IPS-NIHi11 (cell line): Measurements from ENCODE around the gene PTTG1IP.

ENCODE experiments used
- DNase-seq: peaks from one replicate; pipeline ENCODE4 v3.0.0; 2012; ENCODE audit warnings: mixed read lengths, low spot score

Gene PTTG1IP

DNA sequence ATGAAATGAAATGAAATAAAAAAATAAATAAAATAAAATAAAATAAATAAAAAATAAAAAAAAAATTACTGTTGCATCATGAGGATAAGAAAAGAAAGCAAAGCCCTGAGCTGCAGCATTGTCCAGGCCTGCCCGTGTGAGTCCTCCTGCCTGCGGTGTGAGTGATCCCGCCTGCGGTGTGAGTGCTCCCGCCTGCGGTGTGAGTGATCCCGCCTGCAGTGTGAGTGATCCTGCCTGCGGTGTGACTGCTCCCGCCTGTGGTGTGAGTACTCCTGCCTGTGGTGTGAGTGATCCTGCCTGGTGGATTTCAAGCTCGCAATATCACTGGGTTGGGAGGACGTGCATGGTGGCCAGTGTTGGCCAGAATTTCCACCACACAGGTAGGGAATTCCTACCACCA, 22.4 kb upstream of the PTTG1IP start:
- DNase-seq = no peak

DNA sequence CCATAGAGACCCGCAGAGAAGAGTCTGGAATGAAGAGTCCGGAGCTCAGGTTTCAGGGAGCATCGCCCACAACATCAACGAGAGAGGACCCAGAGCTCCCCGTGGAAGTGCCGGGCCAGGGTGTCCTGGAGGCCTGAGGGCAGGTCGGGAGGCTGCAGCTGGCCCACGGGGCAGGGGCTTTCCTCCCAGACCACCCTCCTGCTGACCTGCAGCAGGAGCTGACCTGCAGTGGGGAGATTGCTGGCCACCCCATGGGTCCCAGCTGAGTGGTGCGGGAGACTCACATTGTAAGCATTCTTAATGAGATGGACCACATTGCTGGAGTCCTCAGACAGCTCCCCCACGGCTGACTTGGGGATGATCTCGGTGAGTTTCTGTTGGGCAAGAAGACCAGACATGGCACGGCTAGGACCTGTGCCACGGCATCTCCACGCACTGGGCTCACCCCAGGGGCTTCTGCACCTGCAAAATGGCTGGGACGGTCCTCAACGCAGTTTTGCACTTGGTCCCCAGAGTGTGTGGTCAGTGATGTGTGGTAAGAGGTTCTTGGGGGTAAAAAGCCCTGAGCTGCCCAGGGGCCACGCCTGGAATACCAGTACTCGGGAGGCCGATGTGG, 21.3 kb upstream of the PTTG1IP start:
- DNase-seq = no peak

DNA sequence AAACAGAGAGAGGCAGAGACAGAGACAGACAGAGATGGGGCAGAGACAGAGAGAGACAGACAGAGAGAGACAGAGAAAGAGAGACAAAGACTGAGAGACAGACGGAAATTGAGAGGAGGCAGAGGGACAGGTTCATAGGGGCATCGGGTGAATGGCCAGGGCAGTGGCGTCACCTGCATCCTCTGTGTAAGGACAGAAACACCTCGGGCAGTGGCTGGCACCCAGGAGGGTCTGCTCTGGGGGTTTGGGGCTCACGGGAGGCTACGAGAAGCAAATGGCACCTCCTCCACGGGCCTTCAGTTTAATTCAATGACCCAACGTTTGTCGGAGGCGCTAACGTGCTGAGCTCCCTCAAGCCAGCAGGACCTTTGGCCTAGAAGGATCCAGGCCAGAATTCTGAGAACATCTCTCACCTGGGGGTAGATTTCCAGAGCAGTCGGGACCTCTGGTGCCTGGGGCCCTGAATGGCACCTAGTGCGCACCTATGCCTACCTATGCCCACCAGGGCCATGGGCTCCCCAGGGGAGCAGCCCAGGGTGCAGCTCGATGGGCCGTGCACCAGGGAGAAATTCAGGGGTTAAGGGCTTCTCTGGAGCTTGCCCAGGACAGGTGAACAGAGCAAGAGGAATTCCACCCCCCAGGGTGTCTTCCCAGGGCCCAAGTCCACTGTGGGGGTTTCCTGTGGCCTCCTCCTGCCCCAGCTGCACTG, 20.6 kb upstream of the PTTG1IP start:
- DNase-seq = no peak

- no peak for DNase-seq
These were observed 19.7 kb upstream of the PTTG1IP start for GRCh38 chr21:44893278-44893556.

- DNase-seq = peak; percentile 82
These were observed 19.2 kb upstream of the PTTG1IP start for GRCh38 chr21:44892536-44893277.

GRCh38 chr21:44892095-44892494, 18.6 kb upstream of the PTTG1IP start:
- DNase-seq = no peak

DNA sequence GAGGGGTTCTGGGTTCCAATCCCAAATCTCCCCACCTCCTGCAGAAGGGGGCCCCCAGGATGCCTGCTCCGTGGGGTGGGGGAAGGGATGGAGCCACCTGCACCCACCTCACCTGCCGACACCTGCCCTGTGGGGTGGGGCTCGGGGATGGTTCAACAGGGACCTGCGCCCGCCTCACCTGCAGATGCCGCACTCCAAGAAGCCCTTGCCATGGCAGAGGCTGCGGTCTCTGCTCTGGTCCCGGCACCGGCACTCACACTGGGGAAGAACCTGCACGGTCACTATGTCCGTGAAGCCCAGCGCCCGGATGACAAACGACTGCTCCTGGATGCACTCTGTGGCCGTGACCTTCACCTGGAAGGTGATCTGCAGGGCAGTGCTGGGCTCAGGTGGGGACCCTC, 18.1 kb upstream of the PTTG1IP start:
- DNase-seq = no peak

- no peak for DNase-seq
These were observed 17.6 kb upstream of the PTTG1IP start for GRCh38 chr21:44890961-44891541.

- no peak for DNase-seq
These were observed 16.9 kb upstream of the PTTG1IP start for GRCh38 chr21:44890338-44890931.

DNA sequence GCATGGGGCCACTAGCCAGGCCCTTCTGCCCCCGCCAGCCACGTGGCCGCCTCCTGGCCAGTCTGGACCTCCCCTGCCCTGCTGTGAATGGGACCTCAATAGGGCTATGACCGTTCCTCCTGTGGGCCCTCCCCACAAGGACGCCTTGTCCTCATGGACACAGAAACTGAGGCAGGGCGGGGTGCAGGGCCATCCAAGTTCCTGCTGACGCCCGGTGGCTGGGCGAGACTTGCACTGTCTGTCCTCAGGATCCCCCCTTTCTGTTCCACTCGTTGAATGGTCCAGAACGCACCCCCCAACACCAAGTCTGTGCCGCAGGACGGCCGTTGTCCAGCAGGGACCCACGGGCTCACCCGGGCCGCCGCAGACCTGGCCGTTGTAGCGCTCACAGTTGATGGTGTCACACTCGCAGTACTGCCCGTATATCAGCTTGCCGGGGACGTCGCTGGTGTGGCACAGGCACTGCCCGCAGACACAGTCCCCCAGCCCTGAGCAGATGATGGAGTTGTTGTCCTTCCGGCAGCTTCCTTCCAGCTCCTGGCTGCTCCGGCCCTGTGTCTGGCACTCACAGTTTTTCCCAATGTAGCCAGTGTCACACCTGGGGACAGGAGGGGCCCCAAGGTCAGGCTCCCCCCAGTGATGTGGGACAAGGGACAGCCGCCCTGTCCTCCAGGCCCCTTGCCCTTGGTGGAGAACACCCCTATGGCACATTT, 16.3 kb upstream of the PTTG1IP start:
- no peak for DNase-seq

- DNase-seq = no peak
These were observed 15.4 kb upstream of the PTTG1IP start for GRCh38 chr21:44888581-44889550.

DNA sequence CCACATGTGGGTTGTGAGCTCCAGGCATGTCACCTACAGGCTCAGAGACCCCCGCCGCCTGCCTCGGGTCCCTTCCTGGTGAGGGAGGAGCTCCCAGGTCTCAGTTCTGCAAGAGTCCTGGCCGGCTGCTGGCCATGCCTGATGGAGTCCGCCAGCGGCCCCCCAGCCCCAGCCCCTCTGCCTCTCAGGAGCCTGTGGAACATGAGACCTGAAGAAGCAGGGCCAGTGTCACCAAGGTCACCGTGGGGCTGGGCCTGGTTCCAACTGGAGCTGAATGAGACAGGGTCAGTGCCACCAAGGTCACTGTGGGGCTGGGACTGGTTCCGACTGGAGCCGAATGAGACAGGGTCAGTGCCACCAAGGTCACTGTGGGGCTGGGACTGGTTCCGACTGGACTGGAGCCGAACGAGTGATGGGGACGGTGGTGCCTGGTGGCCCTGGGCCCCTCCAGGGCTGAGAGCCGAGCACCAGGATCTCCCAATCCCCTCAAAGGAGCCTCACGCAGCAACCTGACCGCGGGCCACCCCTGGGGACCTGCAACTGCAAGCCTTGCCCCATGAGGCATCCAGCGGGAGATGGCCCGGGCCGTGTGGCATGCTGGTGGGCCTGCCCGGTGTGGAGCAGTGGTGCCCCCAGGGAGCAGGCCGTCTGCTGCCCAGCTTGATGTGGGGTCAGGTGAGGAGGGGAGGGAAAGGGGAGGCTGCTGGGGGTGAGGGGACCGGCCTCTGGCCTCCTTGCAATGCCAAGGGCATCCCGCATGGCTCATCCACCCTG, 14.5 kb upstream of the PTTG1IP start:
- DNase-seq = no peak

DNA sequence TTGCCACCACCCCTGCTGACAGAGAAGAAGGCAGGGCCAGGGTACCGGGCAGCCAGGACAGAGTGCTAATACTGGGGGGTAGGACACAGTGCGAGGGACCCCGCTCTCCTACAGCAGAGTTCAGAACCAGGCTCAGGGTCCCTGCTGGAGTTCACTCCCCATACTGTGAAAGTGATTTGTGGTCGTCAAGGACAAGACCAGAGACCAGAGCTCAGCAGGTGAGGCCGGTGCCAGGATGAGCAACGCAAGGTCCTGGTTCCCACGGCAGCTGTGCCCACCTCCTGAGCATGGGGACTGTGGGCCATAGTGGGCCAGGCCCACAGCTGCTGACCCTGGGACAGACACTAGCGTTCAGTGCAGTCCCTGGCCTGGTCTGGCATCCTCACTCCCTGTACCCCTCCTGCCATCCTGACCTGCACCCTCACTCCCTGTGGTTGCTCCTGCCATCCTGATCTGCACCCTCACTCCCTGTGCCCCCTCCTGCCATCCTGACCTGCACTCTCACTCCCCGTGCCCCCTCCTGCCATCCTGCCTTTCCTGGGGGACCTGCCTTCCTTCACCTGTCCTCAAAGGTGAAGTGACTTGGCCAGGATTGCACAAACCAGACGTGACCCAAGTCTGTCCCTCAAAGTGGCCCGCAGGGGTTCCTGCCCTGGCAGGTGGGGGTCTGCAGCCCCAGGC, 13.8 kb upstream of the PTTG1IP start:
- DNase-seq = no peak

- DNase-seq = no peak
These were observed 12.9 kb upstream of the PTTG1IP start for GRCh38 chr21:44886113-44887075.

- no peak for DNase-seq
These were observed 12.1 kb upstream of the PTTG1IP start for GRCh38 chr21:44885615-44886014.

DNA sequence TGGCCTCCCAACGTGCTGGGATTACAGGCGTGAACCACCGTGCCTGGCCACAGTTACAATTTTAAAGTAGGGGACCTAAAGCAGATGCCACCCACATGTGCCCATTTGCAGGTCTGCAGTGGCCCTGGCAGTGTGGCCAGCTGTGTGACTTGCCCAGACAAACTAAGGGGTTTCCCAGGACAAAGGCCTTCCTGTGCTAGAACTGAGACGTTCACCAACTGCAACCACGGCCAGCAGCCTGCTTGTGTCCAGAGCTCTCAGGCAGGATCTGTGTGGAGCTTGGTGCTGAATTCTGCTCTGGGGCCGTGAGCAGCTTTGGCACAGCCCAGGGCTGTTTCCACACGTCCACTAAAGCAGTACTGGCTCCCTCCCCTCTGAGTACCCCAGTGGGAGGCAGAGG, 10.6 kb upstream of the PTTG1IP start:
- DNase-seq = no peak

DNA sequence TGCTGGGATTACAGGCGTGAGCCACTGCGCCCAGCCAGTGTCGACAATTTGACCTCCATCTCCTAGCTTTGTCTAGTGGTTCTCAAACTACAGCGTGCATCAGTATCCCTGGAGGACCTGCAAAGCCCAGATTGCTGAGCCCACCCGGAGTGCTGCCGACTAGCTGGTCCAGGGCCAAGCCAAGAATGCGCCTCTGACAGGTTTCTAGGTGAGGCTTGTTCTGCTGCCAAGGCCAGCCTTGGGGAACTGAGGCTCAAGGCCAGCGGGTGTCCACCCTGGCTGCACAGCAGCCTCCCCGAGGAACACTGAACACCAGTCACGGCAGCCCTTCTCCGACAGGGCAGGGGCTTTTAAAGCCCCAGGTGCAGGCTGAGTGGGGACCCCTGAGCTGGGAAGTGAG, 9.8 kb upstream of the PTTG1IP start:
- DNase-seq = no peak

DNA sequence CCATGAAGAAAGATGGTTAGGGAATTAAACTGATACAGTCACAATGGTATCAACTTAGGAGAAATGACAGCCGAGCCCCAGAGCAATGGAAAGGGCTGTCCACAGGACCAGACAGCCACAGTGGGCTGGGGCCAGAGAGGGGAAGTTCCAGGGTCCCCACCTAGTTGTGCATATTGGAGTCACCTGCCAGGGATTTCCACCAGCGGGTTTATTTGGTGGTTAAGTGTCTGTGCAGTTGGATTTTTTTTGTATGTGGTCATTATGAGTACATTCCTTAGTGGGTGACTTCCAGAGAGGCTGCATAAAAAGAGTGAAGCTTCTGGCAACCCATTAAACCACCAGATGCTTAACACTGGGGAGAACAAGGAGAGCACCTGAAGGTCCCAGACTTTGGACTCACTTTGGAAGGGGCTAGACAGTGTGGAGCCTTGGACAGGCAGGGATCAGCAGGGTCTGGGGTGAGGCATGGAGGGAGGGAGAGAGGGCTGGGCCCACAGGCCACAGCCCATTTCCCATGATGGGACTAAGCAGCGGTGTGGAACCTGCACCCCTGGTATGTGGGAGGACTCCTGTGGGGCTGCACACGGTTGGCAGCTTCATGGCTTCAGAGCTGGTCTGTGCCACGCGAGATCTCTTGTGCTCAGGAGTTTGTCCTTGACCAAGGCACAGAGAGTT, 7.8 kb upstream of the PTTG1IP start:
- DNase-seq = no peak
